ENCODE measurements around the gene TSC22D3. TPM values are rescaled to one million over a fixed set of nuclear protein-coding genes. Genes with fewer than 3 reads are reported as not detected.
"Not testable (repeated sequence)": the region's sequence is repeated elsewhere in the genome, so short reads cannot be mapped to it uniquely, and the experiment has no call there.

Gene TSC22D3
- total and polyA plus RNA-seq, 12 donors = 132 to 474 (median 298) TPM

DNA sequence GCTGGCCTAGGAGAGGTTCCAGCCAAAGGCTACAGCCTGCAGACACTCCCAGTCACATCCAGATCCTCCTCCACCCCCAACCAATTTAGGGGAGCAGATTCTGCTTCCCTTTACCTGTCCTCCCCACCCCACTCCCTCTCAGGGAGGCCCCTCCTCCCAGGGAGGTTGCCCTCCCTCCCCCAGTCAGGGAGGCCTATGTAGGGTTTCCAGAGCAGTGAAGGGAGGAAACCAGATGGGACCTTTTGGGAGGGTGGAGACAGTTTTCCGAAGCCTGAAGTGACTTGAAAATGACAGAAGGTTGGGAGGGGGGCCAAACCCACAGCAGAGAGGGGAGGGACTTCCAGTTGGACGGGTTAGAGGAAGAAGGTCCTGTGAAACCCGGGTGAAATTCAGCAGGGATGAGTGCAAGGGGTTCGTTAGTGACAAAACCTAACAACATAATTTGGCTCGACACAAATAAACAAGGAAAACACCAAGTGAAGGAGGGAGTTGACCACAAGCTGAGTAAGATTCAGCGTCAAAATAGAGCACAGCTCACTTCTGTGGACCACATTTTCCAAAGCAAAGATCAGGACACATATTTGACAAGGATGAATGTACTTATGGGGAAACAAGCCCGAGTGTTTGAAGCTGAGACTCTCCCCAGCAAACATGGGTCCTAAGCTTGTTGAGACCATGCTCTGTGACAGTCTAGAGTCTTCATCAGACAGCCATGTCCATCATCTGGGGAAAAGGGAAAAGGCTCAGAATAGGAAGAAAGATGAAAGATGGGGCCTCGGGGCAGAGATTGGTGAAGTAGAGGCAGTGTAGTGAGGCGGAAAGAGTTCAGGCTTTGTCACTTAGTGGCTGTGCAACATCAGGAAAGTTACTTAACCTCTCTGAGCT lies 100.9 kb downstream of the TSC22D3 start:
- Histone ChIP-seq H3K9me3 (replicated peaks in 1 of 3) (no peaks in the 10 kb centered on the region), H3K27me3 (no peaks in the 10 kb centered on the region), H3K36me3 (replicated peaks in 1 of 2) (no peaks in the 10 kb centered on the region), H3K4me1 (replicated peaks in 1 of 2) (peaks cover 0 to 29% of the 10 kb centered on the region in 2 donors), H3K27ac (peak overlapping the region; percentile 33 to 96 (median 77)), H3K4me3 (no peak overlapping the region)
- 44 to 64% (median 48%) methylated on average over 9 of the region's 9 CpGs for WGBS, 4 donors
- intact Hi-C loops (cut with DNase I) = loop anchor here (5.0 to 10.0 kb wide), 2 partner anchors 43 to 100 kb away; partner anchors contain the start of genes NCBP2L (in 1 of the 2) and TSC22D3 (in 1 of the 2)
- peak; percentile 37 to 78 (median 55) for DNase-seq
- TF ChIP-seq, protein P1, sequence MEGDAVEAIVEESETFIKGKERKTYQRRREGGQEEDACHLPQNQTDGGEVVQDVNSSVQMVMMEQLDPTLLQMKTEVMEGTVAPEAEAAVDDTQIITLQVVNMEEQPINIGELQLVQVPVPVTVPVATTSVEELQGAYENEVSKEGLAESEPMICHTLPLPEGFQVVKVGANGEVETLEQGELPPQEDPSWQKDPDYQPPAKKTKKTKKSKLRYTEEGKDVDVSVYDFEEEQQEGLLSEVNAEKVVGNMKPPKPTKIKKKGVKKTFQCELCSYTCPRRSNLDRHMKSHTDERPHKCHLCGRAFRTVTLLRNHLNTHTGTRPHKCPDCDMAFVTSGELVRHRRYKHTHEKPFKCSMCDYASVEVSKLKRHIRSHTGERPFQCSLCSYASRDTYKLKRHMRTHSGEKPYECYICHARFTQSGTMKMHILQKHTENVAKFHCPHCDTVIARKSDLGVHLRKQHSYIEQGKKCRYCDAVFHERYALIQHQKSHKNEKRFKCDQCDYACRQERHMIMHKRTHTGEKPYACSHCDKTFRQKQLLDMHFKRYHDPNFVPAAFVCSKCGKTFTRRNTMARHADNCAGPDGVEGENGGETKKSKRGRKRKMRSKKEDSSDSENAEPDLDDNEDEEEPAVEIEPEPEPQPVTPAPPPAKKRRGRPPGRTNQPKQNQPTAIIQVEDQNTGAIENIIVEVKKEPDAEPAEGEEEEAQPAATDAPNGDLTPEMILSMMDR (IDR thresholded peaks at IDR 0.05) = no peak
- TF ChIP-seq POLR2A (IDR thresholded peaks at IDR 0.05) = no peak

DNA sequence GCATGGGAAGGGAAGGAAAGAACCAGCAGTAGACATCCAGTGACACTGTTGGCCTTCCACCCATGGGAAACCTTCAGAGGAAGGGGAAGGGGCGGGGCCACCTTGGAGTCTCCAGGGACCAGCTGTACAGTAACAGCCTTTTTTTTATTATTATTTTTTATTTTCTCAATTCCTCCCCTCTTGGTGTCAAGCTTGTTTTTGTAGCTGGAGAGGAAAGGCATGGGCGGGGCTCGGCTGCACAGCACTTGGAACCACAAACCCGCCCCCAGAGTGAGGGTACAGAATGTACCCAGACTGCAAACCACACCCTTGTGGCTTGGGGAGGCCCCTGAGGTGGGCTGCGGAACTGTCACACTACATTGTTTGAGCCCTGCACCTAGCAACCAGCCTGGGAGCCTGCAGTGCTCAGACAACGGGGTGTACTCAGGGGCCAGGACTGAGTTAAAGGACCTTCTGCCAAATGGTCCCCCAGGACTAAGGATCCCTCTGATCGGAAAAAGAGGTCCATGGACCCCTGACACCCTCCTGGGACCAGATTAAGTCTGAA lies 101.6 kb downstream of the TSC22D3 start:
- intact Hi-C loops (cut with DNase I) = loop anchor here in 1 of 2 donors (10.0 kb wide), 1 partner anchor 101 kb away; the partner anchor contains the start of genes NCBP2L and TSC22D3
- WGBS, 4 donors = 43 to 46% (median 45%) methylated on average over 4 to 7 of the region's 7 CpGs
- H3K36me3 ChIP-seq (replicated peaks in 1 of 2) = no peaks in the 10 kb centered on the region
- H3K27ac ChIP-seq = peak overlapping the region in 4 of 5 donors; percentile 75 to 96 (median 82)
- H3K4me3 ChIP-seq = no peak overlapping the region
- H3K27me3 ChIP-seq = no peaks in the 10 kb centered on the region
- peak; percentile 47 to 87 (median 73) for DNase-seq
- TF ChIP-seq, protein P1 (IDR thresholded peaks at IDR 0.05) = peak in 1 of 6 experiments; percentile 18
- no peak for TF ChIP-seq POLR2A (IDR thresholded peaks at IDR 0.05)
- H3K4me1 ChIP-seq (replicated peaks in 1 of 2) = peaks cover 0 to 29% of the 10 kb centered on the region in 2 donors
- H3K9me3 ChIP-seq (replicated peaks in 1 of 3) = no peaks in the 10 kb centered on the region

DNA sequence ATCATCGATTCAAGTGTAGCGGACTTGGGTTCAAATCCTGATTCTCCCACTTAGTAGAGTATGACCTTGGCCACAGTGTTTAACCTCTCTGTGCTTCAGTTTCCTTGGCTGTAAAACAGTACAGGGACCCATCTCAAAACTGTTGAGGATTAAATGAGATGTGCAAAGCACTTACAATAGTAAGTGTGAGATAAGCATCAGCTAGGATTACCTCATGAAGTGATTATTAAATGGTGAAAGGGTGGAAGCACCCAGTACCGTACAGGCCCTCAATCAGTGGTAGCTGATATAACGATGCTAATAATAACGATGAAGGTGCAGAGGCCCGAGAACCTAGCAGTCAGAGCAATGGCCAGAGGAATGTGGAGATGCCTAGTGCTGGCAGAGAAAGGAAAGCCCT lies 102.2 kb downstream of the TSC22D3 start:
- H3K36me3 ChIP-seq (replicated peaks in 1 of 2) = no peaks in the 10 kb centered on the region
- no peak for TF ChIP-seq POLR2A (IDR thresholded peaks at IDR 0.05)
- TF ChIP-seq, protein P1 (IDR thresholded peaks at IDR 0.05) = no peak
- no peaks in the 10 kb centered on the region for H3K27me3 ChIP-seq
- peak overlapping the region in 4 of 5 donors; percentile 32 to 86 (median 73) for H3K27ac ChIP-seq
- peaks cover 0 to 29% of the 10 kb centered on the region in 2 donors for H3K4me1 ChIP-seq (replicated peaks in 1 of 2)
- 62 to 75% (median 67%) methylated on average over 6 of the region's 6 CpGs for WGBS, 4 donors
- no peak overlapping the region for H3K4me3 ChIP-seq
- intact Hi-C loops (cut with DNase I) = loop anchor here in 1 of 2 donors (10.0 kb wide), 1 partner anchor 101 kb away; the partner anchor contains the start of genes NCBP2L and TSC22D3
- H3K9me3 ChIP-seq (replicated peaks in 1 of 3) = no peaks in the 10 kb centered on the region
- no peak for DNase-seq

DNA sequence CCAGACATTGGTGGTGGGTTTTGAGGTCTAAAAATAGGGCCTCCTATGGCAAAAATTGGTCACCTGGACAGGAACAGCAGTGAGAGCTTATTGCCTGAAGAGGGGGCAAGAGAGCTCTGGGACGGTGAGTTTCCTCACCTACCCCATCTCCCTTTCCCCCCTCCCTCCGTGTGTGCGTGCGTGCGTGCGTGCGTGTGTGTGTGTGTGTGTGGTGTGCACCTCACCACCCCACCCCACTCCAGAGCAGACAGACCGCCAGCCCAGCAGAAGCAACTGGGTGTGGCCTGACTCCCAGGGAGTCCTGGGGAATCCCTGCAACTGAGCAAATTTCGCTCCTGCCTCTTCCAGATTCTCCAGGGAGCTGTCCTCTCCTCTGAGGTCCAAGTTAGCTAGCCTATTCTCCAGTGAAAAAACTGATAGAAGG lies 102.6 kb downstream of the TSC22D3 start:
- no peaks in the 10 kb centered on the region for H3K36me3 ChIP-seq (replicated peaks in 1 of 2)
- TF ChIP-seq POLR2A (IDR thresholded peaks at IDR 0.05) = peak in 1 of 2 donors; percentile 34
- TF ChIP-seq, protein P1 (IDR thresholded peaks at IDR 0.05) = peak; percentile 25 to 78 (median 72)
- no peaks in the 10 kb centered on the region for H3K27me3 ChIP-seq
- H3K4me1 ChIP-seq (replicated peaks in 1 of 2) = peaks cover 0 to 29% of the 10 kb centered on the region in 2 donors
- H3K4me3 ChIP-seq = no peak overlapping the region
- H3K27ac ChIP-seq = peak overlapping the region in 4 of 5 donors; percentile 32 to 86 (median 73)
- WGBS, 4 donors = 3 to 15% (median 9%) methylated on average over 3 to 9 of the region's 9 CpGs
- peak; percentile 68 to 89 (median 81) for DNase-seq
- intact Hi-C loops (cut with DNase I) = loop anchor here in 1 of 2 donors (10.0 kb wide), 1 partner anchor 102 kb away; the partner anchor contains the start of genes NCBP2L and TSC22D3
- no peaks in the 10 kb centered on the region for H3K9me3 ChIP-seq (replicated peaks in 1 of 3)

DNA sequence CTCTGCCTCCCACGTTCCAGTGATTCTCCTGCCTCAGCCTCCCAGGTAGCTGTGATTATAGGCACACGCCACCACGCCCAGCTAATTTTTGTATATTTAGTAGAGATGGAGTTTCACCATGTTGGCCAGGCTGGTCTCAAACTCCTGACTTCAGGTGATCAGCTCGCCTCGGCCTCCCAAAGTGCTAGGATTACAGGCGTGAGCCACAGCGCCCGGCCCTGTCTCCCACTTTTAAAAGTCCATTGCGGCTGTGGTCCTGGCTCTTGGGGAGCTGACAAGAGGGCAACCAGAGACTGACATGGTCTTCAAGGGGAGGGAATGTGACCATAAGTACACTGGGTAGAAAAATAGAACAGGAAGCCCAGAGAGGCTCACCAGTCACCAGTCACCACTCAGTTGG lies 104.3 kb downstream of the TSC22D3 start:
- intact Hi-C loops (cut with DNase I) = loop anchor here in 1 of 2 donors (10.0 kb wide), 1 partner anchor 104 kb away; the partner anchor contains the start of genes NCBP2L and TSC22D3
- not testable (repeated sequence) for DNase-seq; H3K27me3 ChIP-seq; H3K4me3 ChIP-seq; H3K27ac ChIP-seq; H3K36me3 ChIP-seq (replicated peaks in 1 of 2); H3K9me3 ChIP-seq (replicated peaks in 1 of 3)
- H3K4me1 ChIP-seq (replicated peaks in 1 of 2) = peaks cover 0 to 20% of the 10 kb centered on the region in 2 donors
- WGBS, 4 donors = 79 to 93% (median 89%) methylated on average over 4 to 9 of the region's 9 CpGs
